Hematopoietic multipotent progenitor cell (in vitro differentiated cells): ENCODE results near the gene CFDP1. TPM values are rescaled to one million over a fixed set of nuclear protein-coding genes. Genes with fewer than 3 reads are reported as not detected.

ENCODE experiments used
- small RNA-seq: library from RNA; depleted of rRNA; stranded (forward); fragments of <200 nt; gene quantifications from one replicate; pipeline ENCODE3, GENCODE V24; 2012
- total RNA-seq: library from RNA; depleted of rRNA; stranded (reverse); fragments of >200 nt; gene quantifications from one replicate; pipeline ENCODE4 v1.2.3, GENCODE V29; 2012

Gene CFDP1
- total RNA-seq, 1 donor = 10.8 TPM

Small RNA genes lying within 50 kb of the gene (small RNA-seq; reads per million reads assigned to genes)
- not detected for gene RF00598
- gene RNU6-758P = not detected

Other genes starting within 250 kb of the CFDP1 start
- not detected for gene CTRB2, start 226.3 kb downstream of the CFDP1 start, total RNA-seq
- gene CTRB1, start 214.5 kb downstream of the CFDP1 start, total RNA-seq = not detected
- gene BCAR1, start 181.9 kb downstream of the CFDP1 start, total RNA-seq = under 0.01 TPM
- 29.9 TPM for gene TMEM170A, start 31.2 kb upstream of the CFDP1 start, total RNA-seq
- gene CHST6, start 61.9 kb upstream of the CFDP1 start, total RNA-seq = 0.27 TPM
- gene CHST5, start 102.6 kb upstream of the CFDP1 start, total RNA-seq = under 0.01 TPM
- gene TMEM231, start 122.7 kb upstream of the CFDP1 start, total RNA-seq = 21.8 TPM
- gene GABARAPL2, start 132.9 kb upstream of the CFDP1 start, total RNA-seq = 43.4 TPM
- 49.5 TPM for gene ADAT1, start 189.8 kb upstream of the CFDP1 start, total RNA-seq
- gene KARS1, start 214.2 kb upstream of the CFDP1 start, total RNA-seq = 75.4 TPM
- gene TERF2IP, start 214.3 kb upstream of the CFDP1 start, total RNA-seq = 49.3 TPM
- not detected for gene CPHXL2, start 243.5 kb upstream of the CFDP1 start, total RNA-seq